Esophagus muscularis mucosa (tissue), 4 donors: ENCODE results near the gene GOLGA2. TPM values are rescaled to one million over a fixed set of nuclear protein-coding genes. Genes with fewer than 3 reads are reported as not detected.
A peak's percentile ranks its signal among the peaks of the same experiment; 100 is the strongest.

Experiments
- DNase-seq: peaks from one replicate; pipeline ENCODE4 v3.0.0-alpha.2; 2017; ENCODE audit errors: extremely low spot score
- H3K27ac ChIP-seq, 4 donors: fragments of 200-600 bp; sonication (generic); replicated peaks in 1 of 4; 1 replicate in 3 of 4; 2 replicates in 1 of 4; pipeline ENCODE4 v1.5.1; 2016 to 2019; ENCODE audit warnings: mild to moderate bottlenecking in 1 of 4
- H3K27me3 ChIP-seq, 4 donors: fragments of 200-600 bp; sonication (generic); one replicate each; pipeline versions ENCODE4 v1.5.1 to v1.6.0; 2016 to 2019
- H3K36me3 ChIP-seq, 4 donors: fragments of 200-600 bp; sonication (generic); one replicate each; pipeline ENCODE4 v1.5.1; 2016 to 2019
- H3K4me1 ChIP-seq, 4 donors: fragments of 200-600 bp; sonication (generic); one replicate each; pipeline ENCODE4 v1.5.1; 2016 to 2019
- H3K4me3 ChIP-seq, 4 donors: fragments of 200-600 bp; sonication (generic); 1 replicate in 2 of 4; 2 replicates in 2 of 4; pipeline ENCODE4 v1.5.1; 2016 to 2019; ENCODE audit warnings: mild to moderate bottlenecking in 4 of 4, moderate library complexity in 1 of 4
- H3K9me3 ChIP-seq, 4 donors: fragments of 200-600 bp; sonication (generic); 1 replicate in 3 of 4; 2 replicates in 1 of 4; pipeline ENCODE4 v1.5.1; 2016 to 2019
- CTCF ChIP-seq, 3 experiments: fragments of 200-600 bp in 2 of 3; fragments of 450-650 bp in 1 of 3; sonication (generic) in 2 of 3; IDR thresholded peaks; one replicate each; pipeline ENCODE4 v1.5.1; 2017 to 2019; ENCODE audit warnings: antibody characterized with exemption in 3 of 3, mild to moderate bottlenecking in 2 of 3, moderate library complexity in 1 of 3
- EP300 ChIP-seq: sonication (generic); formaldehyde crosslinking; IDR thresholded peaks from one replicate; pipeline ENCODE4 v1.6.1; 2017; ENCODE audit warnings: antibody characterized with exemption
- POLR2A ChIP-seq: fragments of 450-650 bp; IDR thresholded peaks from one replicate; pipeline ENCODE4 v1.6.1; 2017; ENCODE audit warnings: antibody characterized with exemption, moderate library complexity, mild to moderate bottlenecking, low read depth
- POLR2AphosphoS5 ChIP-seq, 2 donors: sonication (generic); formaldehyde crosslinking; IDR thresholded peaks; one replicate each; pipeline ENCODE4 v1.6.1; 2017; ENCODE audit warnings: antibody characterized with exemption in 2 of 2
- WGBS: methylation state at CpG from one replicate; pipeline ENCODE4 v1.1.5; 2018; 5-methylcytosine and 5-hydroxymethylcytosine counted together
- intact Hi-C: fragments of 100-400 bp; cut with DNase I; formaldehyde crosslinking; loops from one replicate; pipeline ENCODE4 v1.15.1; 2023
- total RNA-seq, 4 donors: library from RNA; depleted of rRNA; stranded (reverse); fragments of >200 nt; gene quantifications; one replicate each; pipeline versions ENCODE4 v1.1.0 to v1.2.1, GENCODE V29; 2016

The GOLGA2 gene
- total RNA-seq, 4 donors from 2014 or later: 71.1 to 108 (median 101) TPM

GRCh38 chr9:128219831-128220230 lies 56.0 kb downstream of the GOLGA2 start:
- WGBS: 83% methylated on average over 8 of the region's 9 CpGs
- DNase-seq: no peak
- no peak overlapping the region for H3K4me3 ChIP-seq
- TF ChIP-seq CTCF (IDR thresholded peaks at IDR 0.05) (no peak), POLR2A (no peak), POLR2AphosphoS5 (IDR thresholded peaks at IDR 0.05) (no peak), EP300 (no peak)
- peaks cover 0 to 27% (median 4%) of the 10 kb centered on the region in 4 donors for H3K36me3 ChIP-seq
- H3K27me3 ChIP-seq: no peaks in the 10 kb centered on the region
- peaks cover 16 to 43% (median 32%) of the 10 kb centered on the region in 4 donors for H3K4me1 ChIP-seq
- no peaks in the 10 kb centered on the region for H3K9me3 ChIP-seq
- intact Hi-C loops: no loop called here
- no peak overlapping the region for H3K27ac ChIP-seq

DNA sequence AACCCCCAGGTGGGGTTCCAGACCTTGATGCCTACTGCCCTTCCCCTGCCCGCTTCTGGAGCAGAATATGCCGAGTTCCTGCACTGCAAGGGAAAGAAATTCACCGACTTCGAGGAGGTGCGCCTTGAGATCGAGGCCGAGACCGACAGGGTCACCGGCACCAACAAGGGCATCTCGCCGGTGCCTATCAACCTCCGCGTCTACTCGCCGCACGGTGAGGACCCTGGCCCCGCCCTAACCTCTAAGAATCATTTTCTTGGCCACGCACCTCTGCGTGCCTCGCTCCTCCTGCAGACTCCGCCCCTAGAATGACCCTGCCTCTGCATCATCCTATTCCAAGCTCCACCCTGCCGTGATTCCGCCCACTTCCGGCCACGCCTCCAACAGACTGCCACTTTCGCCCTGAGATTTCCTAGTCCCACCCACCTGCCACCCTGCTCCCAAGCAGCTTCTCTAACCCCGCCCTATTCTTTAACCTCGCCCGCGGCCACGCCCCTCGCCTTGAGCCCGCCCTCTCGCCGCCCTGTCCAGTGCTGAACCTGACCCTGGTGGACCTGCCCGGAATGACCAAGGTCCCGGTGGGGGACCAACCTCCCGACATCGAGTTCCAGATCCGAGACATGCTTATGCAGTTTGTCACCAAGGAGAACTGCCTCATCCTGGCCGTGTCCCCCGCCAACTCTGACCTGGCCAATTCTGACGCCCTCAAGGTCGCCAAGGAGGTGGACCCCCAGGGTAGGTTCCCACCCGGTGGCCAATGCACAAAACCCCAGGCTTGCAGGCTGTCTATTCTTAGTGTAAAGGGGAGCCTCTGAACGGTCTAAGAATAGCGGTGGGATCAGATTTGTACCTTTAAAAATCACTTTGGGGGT lies 57.1 kb downstream of the GOLGA2 start:
- Histone ChIP-seq H3K4me3 (peak overlapping the region; percentile 47 to 61 (median 52)), H3K9me3 (no peaks in the 10 kb centered on the region), H3K27ac (peak overlapping the region; percentile 49 to 75 (median 62)), H3K4me1 (peaks cover 16 to 43% (median 32%) of the 10 kb centered on the region in 4 donors), H3K36me3 (peaks cover 0 to 21% (median 0%) of the 10 kb centered on the region in 4 donors), H3K27me3 (no peaks in the 10 kb centered on the region)
- TF ChIP-seq CTCF (IDR thresholded peaks at IDR 0.05): no peak
- TF ChIP-seq POLR2AphosphoS5 (IDR thresholded peaks at IDR 0.05): peak; percentile 72 to 78
- intact Hi-C loops: no loop called here
- 26% methylated on average over 42 of the region's 47 CpGs for WGBS
- peak; percentile 99 for DNase-seq

GRCh38 chr9:128218172-128218517 lies 57.7 kb downstream of the GOLGA2 start:
- Histone ChIP-seq H3K9me3 (no peaks in the 10 kb centered on the region), H3K27me3 (no peaks in the 10 kb centered on the region), H3K4me3 (peak overlapping the region; percentile 47 to 61 (median 52)), H3K36me3 (peaks cover 0 to 17% (median 0%) of the 10 kb centered on the region in 4 donors), H3K27ac (peak overlapping the region; percentile 49 to 75 (median 62)), H3K4me1 (peaks cover 16 to 43% (median 32%) of the 10 kb centered on the region in 4 donors)
- intact Hi-C loops: no loop called here
- no peak for DNase-seq
- no peak for TF ChIP-seq POLR2AphosphoS5 (IDR thresholded peaks at IDR 0.05)
- 67% methylated on average over 11 of the region's 11 CpGs for WGBS

- peak overlapping the region; percentile 19 to 72 (median 54) for H3K27ac ChIP-seq
- no peak overlapping the region for H3K4me3 ChIP-seq
- H3K4me1 ChIP-seq: peaks cover 16 to 43% (median 32%) of the 10 kb centered on the region in 4 donors
- intact Hi-C loops: no loop called here
- peaks cover 0 to 5% (median 0%) of the 10 kb centered on the region in 4 donors for H3K36me3 ChIP-seq
- WGBS: 86% methylated on average over 14 of the region's 16 CpGs
- DNase-seq: no peak
- no peaks in the 10 kb centered on the region for H3K27me3 ChIP-seq
- H3K9me3 ChIP-seq: no peaks in the 10 kb centered on the region
- TF ChIP-seq EP300 (no peak), POLR2AphosphoS5 (IDR thresholded peaks at IDR 0.05) (no peak), POLR2A (no peak), CTCF (IDR thresholded peaks at IDR 0.05) (no peak)
Observed at GRCh38 chr9:128216781-128217553, 58.8 kb downstream of the GOLGA2 start.
